Progenitor cell of endocrine pancreas (in vitro differentiated cells): Measurements from ENCODE around the gene CYP27A1. TPM values are rescaled to one million over a fixed set of nuclear protein-coding genes. Genes with fewer than 3 reads are reported as not detected.

ENCODE experiments used
- DNase-seq: peaks from one replicate; pipeline ENCODE4 v3.0.0; 2021; ENCODE audit warnings: low spot score; ENCODE audit not compliant: unreplicated experiment
- H3K27ac Mint-ChIP-seq: 2 replicates; pipeline ENCODE4 v1.8.0; 2021; ENCODE audit warnings: mild to moderate bottlenecking, moderate library complexity, mixed read lengths
- H3K27me3 Mint-ChIP-seq: 2 replicates; pipeline ENCODE4 v1.8.0; 2021; ENCODE audit warnings: mixed read lengths
- H3K36me3 Mint-ChIP-seq: 2 replicates; pipeline ENCODE4 v1.8.0; 2022; ENCODE audit warnings: mixed read lengths; ENCODE audit not compliant: insufficient read depth
- H3K4me1 Mint-ChIP-seq: 2 replicates; pipeline ENCODE4 v1.8.0; 2021; ENCODE audit warnings: low read depth, mixed read lengths
- H3K4me3 Mint-ChIP-seq: 2 replicates; pipeline ENCODE4 v1.8.0; 2021; ENCODE audit warnings: low read depth, mild to moderate bottlenecking, moderate library complexity, mixed read lengths
- H3K9me3 Mint-ChIP-seq: 2 replicates; pipeline ENCODE4 v1.8.0; 2021; ENCODE audit warnings: low read depth, mixed read lengths
- CTCF ChIP-seq: fragments of 200-600 bp; sonication (generic); IDR thresholded peaks from one replicate; pipeline ENCODE4 v1.5.0; 2021; ENCODE audit warnings: antibody characterized with exemption, mild to moderate bottlenecking; ENCODE audit not compliant: unreplicated experiment
- total RNA-seq: library from RNA; stranded (reverse); gene quantifications from 2 replicates; pipeline ENCODE4 v1.2.1, GENCODE V29; 2021

CYP27A1 gene
- total RNA-seq, 1 donor from 2014 or later, result 16.4 TPM

DNA sequence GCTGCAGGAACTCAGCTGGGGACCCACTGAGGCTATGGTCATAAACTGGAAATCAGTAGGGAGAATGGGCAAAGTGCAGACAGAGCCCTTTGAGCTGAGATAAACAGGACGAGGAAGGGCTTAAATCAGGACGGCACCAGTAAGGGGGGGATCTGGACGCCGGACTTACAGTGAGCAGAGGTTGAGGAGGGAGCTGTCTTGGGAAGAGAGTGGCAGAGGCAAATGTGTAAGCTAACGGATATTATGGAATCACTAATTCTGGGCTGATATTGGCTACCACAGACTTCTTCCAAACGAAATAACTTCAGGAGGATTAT, 539 bp downstream of the CYP27A1 start:
- Mint-ChIP-seq H3K4me1 (peaks cover 34% of the 10 kb centered on the region), H3K36me3 (peaks cover 3% of the 10 kb centered on the region), H3K27ac (peak overlapping the region; percentile 69), H3K27me3 (no peaks in the 10 kb centered on the region), H3K4me3 (peak overlapping the region; percentile 80), H3K9me3 (peaks cover under 1% of the 10 kb centered on the region)
- DNase-seq, result no peak
- TF ChIP-seq CTCF, result no peak

GRCh38 chr2:218783688-218784087, 1.7 kb downstream of the CYP27A1 start:
- H3K9me3 Mint-ChIP-seq, result no peaks in the 10 kb centered on the region
- peak overlapping the region; percentile 8 for H3K27ac Mint-ChIP-seq
- peak overlapping the region; percentile 46 for H3K4me3 Mint-ChIP-seq
- H3K4me1 Mint-ChIP-seq, result peaks cover 34% of the 10 kb centered on the region
- no peaks in the 10 kb centered on the region for H3K27me3 Mint-ChIP-seq
- no peak for TF ChIP-seq CTCF
- no peak for DNase-seq
- H3K36me3 Mint-ChIP-seq, result no peaks in the 10 kb centered on the region

DNA sequence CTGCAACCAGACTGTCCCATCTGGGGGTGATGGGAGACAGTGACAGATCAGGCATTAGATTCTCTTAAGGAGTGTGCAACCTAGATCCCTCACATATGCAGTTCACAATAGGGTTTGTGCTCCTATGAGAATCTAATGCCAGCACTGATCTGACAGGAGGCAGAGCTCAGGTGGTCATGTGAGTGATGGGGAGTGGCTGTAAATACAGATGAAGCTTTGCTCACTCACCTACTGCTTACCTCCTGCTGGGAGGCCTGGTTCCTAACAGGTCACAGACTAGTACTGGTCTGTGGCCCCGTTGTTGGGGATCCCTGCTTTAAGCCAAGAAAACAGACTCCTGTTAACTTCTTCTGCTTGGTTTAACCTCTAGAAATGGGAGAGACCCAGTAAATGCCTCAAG, 3.2 kb downstream of the CYP27A1 start:
- no peak for DNase-seq
- Mint-ChIP-seq H3K4me3 (no peak overlapping the region), H3K36me3 (peaks cover 2% of the 10 kb centered on the region), H3K9me3 (no peaks in the 10 kb centered on the region), H3K27me3 (no peaks in the 10 kb centered on the region), H3K27ac (no peak overlapping the region), H3K4me1 (peaks cover 27% of the 10 kb centered on the region)
- TF ChIP-seq CTCF, result no peak

- H3K4me3 Mint-ChIP-seq, result no peak overlapping the region
- no peak for TF ChIP-seq CTCF
- peaks cover 4% of the 10 kb centered on the region for H3K36me3 Mint-ChIP-seq
- no peaks in the 10 kb centered on the region for H3K27me3 Mint-ChIP-seq
- no peak for DNase-seq
- peaks cover 20% of the 10 kb centered on the region for H3K4me1 Mint-ChIP-seq
- H3K9me3 Mint-ChIP-seq, result no peaks in the 10 kb centered on the region
- H3K27ac Mint-ChIP-seq, result no peak overlapping the region
Observed at GRCh38 chr2:218786133-218786532, 4.2 kb downstream of the CYP27A1 start.

DNA sequence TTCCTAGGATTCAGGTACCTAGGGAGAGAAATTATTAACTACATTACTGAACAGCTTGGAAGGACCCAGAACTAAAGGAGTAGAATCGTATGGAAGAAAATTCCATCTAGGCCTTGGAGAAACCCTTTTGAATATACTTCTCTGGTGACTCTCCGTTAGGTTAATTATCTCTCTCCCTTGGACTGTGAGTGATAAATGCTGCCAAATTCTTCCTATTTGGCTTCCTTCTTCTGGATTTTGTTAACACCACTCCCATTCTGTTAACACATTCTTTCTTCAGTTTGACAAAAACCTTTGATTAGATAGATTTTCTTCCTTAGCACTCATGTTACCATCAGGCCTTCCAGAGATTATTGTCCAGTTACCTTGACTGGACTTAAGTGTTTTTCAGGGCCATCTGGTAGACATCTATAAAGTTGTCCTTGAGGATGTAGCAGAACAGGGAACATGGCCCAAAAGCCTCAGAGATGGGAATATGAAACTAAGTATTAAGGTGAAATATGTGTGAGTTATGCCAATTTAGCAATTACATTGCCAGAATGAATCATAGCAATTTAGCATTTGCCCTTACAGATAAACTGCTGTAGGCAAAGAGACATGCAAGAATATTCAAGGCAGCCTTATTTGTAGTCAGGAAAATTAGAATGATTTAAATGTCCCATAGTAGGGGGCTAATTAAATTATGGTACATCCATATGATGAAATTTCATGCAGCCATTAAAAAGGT, 6.7 kb downstream of the CYP27A1 start:
- no peak overlapping the region for H3K4me3 Mint-ChIP-seq
- peaks cover 7% of the 10 kb centered on the region for H3K4me1 Mint-ChIP-seq
- no peak for TF ChIP-seq CTCF
- no peak overlapping the region for H3K27ac Mint-ChIP-seq
- no peaks in the 10 kb centered on the region for H3K9me3 Mint-ChIP-seq
- no peak for DNase-seq
- H3K36me3 Mint-ChIP-seq, result peaks cover 4% of the 10 kb centered on the region
- no peaks in the 10 kb centered on the region for H3K27me3 Mint-ChIP-seq
